GM12875 (cell line): ENCODE data around the gene PARP4.
"Not testable (repeated sequence)": the region's sequence is repeated elsewhere in the genome, so short reads cannot be mapped to it uniquely, and the experiment has no call there.

Experiments used
- H3K4me3 ChIP-seq: one replicate; pipeline ENCODE4 v1.5.1; 2011; ENCODE audit warnings: low read depth, low read length, control low read depth
- TF ChIP-seq, protein P1 (sequence below): IDR thresholded peaks from 2 replicates; pipeline ENCODE4 v1.5.1; 2011; ENCODE audit warnings: low read depth, mild to moderate bottlenecking, control low read depth, inconsistent platforms, low read length, moderate library complexity, borderline replicate concordance; ENCODE audit not compliant: insufficient read depth

PARP4 gene

DNA sequence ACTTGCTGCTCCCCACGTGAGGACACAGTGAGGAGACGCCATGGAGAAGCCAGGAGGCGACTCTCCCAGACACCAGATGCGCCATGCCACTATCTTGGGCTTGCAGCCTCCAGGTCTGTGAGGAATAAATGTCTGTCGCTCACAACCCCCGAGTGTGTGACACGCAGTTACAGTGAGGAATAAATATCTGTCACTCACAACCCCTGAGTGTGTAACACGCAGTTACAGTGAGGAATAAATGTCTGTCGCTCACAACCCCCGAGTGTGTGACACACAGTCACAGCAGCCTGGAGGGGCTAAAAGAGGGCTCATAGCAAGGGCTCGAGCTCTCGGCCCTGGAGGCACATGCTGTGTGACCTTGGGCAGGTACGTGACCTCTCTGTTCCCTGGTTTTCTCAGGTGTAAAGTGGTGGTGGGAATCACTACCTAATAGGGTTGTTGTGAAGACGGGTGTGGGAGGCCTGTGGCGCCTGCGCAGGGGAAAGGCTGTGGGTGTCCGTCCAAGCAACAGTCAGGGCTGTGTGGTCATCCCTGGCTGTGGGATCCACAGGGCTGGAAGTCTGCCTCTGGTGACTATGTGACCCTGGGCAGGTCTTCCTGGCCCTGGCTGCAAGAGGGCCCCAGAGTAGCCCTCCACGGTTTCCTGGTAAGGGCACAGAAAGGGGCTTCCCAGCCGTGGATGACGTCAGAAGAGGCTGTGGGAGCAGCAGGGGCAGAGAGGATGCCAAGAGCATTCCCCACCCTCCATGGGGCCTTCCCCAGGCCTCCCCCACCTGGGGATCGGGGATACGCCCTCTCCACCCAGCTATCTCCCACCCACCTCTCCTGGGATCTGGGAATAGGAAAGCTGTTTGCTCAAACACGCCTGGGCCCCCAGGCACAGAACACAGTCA is 125.5 kb downstream of the PARP4 start:
- no peak overlapping the region for H3K4me3 ChIP-seq
- TF ChIP-seq, protein P1, sequence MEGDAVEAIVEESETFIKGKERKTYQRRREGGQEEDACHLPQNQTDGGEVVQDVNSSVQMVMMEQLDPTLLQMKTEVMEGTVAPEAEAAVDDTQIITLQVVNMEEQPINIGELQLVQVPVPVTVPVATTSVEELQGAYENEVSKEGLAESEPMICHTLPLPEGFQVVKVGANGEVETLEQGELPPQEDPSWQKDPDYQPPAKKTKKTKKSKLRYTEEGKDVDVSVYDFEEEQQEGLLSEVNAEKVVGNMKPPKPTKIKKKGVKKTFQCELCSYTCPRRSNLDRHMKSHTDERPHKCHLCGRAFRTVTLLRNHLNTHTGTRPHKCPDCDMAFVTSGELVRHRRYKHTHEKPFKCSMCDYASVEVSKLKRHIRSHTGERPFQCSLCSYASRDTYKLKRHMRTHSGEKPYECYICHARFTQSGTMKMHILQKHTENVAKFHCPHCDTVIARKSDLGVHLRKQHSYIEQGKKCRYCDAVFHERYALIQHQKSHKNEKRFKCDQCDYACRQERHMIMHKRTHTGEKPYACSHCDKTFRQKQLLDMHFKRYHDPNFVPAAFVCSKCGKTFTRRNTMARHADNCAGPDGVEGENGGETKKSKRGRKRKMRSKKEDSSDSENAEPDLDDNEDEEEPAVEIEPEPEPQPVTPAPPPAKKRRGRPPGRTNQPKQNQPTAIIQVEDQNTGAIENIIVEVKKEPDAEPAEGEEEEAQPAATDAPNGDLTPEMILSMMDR: no peak

DNA sequence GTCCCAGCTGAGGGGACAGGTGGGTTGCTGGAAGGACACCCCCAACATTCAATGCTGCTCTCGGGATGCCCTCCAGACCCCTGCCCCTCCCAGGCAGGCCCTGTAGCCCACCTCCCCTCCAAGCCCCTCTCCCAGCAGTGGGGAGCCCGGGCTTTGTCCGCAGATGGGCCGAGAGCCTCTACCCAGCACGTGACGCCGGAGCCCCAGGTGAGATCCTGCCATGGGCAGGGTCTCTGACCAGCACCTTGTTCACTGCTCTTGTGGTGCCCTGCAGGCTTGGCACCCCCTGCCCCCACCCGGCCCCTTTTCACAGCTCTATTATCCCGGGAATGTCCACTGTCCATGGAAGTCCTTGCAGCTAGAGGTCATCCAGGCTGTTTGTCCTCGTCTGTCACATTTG is 126.7 kb downstream of the PARP4 start:
- H3K4me3 ChIP-seq: no peak overlapping the region
- TF ChIP-seq, protein P1: no peak

DNA sequence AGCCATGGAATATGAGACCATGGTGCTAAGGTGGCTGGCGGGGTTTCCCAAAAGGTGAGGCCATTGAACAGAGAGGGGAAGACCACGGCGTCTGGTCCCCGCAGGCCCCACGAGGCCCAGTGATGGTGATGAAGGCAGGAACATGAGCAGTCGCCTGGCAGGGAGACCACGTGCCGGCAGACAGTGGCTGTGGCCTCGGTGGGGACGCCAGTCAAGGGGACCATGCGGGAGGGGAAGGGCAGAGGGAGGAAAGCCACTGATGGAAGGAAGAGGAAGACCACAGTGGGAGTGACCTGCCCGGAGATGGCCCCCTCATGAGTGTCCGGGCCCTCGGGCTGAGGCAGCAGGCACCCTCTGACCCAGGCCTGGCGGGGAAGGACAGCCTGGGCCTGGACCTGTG is 127.6 kb downstream of the PARP4 start:
- H3K4me3 ChIP-seq: not testable (repeated sequence)

DNA sequence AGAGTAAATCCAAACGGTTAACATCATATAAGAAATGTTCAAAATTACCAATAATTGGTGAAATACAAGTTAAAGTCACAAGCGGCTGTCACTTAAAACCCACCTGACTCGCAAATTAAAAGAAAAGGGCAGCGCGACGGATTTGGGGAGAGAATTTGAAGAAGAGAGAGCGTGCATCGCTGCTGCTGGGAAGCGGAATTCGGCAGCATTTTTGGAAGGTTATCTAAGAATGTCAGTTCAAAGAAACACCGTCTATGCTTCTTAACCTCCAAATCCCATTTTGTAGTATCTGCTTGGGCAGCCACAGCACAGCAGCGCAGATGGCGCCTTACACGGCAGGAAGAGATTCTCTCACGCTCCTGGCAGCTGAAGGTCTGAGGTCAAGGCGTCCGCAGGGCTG is 128.5 kb downstream of the PARP4 start:
- not testable (repeated sequence) for H3K4me3 ChIP-seq

DNA sequence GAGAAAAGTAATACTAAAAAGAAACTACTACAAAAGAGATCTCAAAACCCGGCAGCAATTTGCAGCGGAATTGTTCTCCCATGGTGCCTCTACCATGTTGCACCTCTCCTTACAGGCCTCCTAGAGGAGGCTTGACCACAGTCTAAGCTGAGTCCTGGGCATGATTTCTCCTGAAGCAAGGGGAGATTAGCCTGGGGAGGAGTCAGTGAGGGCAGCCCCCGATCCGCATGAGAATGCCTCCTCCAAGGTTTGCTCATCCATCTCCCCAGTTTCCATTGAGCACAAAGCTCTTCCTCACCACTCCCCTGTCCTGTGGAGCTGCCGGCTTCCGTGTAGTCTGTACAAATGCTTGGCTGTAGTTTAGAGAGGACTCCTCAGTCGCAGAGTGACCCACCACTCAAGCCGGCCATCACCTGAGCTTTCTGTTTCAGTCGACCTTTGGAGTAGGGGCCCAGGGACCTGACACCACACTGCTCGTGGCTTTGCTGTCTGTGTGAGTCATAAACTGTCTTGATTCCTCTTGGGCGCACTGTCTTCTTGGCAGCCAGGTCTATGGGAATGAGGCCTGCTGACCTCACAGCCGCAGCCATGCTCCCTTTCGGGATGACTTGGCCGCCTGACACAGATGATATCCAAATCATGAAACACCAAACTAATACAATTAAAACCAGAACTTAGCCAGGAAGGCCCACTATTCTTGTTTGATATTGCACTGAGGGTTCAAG is 130.9 kb downstream of the PARP4 start:
- H3K4me3 ChIP-seq: no peak overlapping the region
- TF ChIP-seq, protein P1: no peak

DNA sequence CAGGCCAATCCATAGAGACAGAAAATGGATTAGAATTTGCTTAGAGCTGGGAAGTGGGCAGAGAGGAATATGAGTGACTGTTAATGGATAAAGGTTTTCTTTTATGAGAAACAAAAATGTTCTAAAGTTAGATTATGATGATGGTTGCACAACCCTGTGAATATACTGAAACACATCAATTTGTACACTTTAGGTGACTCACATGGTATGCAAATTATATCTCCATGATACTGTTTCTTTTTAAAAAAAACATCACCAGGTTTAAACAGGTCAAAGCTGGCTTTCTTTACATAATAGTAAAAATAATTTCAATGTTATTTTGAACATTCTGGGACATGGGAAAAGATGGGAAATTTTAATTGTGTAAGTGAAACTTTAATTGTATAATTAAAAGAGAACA is 131.7 kb downstream of the PARP4 start:
- not testable (repeated sequence) for H3K4me3 ChIP-seq

DNA sequence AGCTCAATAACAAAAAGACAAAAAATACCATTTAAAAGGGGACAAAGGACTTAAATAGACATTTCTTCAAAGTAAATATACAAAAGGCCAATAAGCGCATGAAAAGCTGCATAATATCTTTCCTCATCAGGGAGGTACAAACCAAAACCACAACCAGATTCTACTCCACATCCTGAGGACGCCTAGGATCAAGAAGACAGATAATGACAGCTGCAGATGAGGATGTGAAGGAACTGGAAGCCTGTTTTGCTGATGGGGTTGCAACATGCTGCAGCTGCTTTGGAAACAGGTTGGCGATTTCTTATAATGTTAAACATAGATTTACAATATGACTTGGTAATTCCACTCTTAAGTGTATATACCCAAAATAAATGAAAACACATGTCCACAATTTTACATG is 132.4 kb downstream of the PARP4 start:
- H3K4me3 ChIP-seq: not testable (repeated sequence)

DNA sequence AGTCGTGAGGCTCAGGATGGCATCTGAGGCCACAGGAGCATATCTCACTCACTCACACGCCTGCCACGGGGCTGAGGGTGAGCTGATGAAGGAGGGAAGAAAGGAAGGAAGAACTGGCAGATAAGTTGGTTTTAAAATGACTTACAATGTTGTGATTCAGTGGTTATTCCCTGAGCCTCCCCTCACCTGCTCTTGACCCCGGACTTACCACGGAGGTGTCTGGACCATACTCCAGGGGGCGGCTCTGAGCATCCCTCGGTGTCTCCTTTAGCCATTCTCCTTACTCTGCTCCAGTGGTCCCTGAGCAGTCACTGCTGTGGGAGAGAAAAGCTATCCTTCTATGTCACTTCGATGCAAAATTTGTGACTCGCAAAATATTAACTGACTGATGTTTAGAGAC is 141.3 kb downstream of the PARP4 start:
- H3K4me3 ChIP-seq: not testable (repeated sequence)
